ENCODE data around the gene TTC21B.

The TTC21B gene

DNA sequence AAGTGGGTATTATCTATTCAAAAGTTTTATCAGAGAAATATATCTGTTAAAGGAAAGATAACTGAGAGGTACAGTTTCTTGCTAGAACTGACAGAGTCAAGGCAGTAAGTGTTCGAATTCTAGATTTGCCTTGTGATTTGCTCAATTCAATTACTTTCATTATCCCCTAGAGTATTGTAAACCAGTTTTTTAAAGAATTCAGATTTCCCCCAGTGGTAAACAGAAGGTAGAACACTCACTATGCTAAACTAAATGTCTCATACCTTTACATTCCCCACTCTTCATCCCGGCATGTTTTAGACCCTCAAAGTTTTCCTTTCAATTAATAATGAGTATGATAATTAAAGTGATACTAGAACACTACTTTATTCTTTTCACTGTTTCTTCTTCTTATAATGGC lies 28.6 kb downstream of the TTC21B start:
- Histone ChIP-seq H3K4me3 (ENCODE audit: low read length) (no peak overlapping the region), H3K36me3 (ENCODE audit: control insufficient read depth, low read depth, low read length) (peaks cover 49% of the 10 kb centered on the region)

DNA sequence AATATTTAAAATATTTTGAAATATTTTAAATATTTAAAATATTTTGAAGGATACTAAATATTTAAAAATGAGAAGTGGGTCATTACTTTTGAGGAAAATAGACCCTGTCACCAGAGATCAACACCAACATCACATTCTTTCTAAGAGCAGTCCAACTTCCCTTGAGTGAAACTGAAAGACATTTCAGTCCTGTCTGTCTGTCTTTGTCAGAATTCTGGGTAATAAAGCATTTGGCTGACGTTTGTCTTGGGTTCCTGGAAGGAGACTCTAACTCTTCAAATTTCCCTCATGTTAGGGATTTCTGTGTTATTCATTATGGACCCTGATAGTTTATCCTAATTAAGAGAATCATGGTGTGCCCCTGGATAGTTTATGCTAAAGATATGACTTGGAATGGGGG lies 32.8 kb downstream of the TTC21B start:
- Histone ChIP-seq H3K27ac (ENCODE audit: low read length) (no peak overlapping the region), H3K9me3 (ENCODE audit: control insufficient read depth, low read depth, low read length) (no peaks in the 10 kb centered on the region), H3K9ac (ENCODE audit: low read length) (no peak overlapping the region), H3K36me3 (ENCODE audit: control insufficient read depth, low read depth, low read length) (peaks cover 42% of the 10 kb centered on the region), H3K4me3 (ENCODE audit: low read length) (no peak overlapping the region), H3K4me1 (ENCODE audit: control insufficient read depth, low read depth, low read length) (no peaks in the 10 kb centered on the region), H3K27me3 (ENCODE audit: control insufficient read depth, insufficient read depth, low read length) (no peaks in the 10 kb centered on the region)

More for the DNA sequence above, 28.6 kb downstream of the TTC21B start:
- no peaks in the 10 kb centered on the region for H3K27me3 ChIP-seq (ENCODE audit: control insufficient read depth, insufficient read depth, low read length)
- no peaks in the 10 kb centered on the region for H3K4me1 ChIP-seq (ENCODE audit: control insufficient read depth, low read depth, low read length)
- H3K9ac ChIP-seq (ENCODE audit: low read length), result no peak overlapping the region
- H3K27ac ChIP-seq (ENCODE audit: low read length), result no peak overlapping the region
- H3K9me3 ChIP-seq (ENCODE audit: control insufficient read depth, low read depth, low read length), result no peaks in the 10 kb centered on the region

GRCh38 chr2:165913636-165914035 lies 39.9 kb downstream of the TTC21B start:
- H3K9me3 ChIP-seq (ENCODE audit: control insufficient read depth, low read depth, low read length), result no peaks in the 10 kb centered on the region
- H3K4me1 ChIP-seq (ENCODE audit: control insufficient read depth, low read depth, low read length), result no peaks in the 10 kb centered on the region
- no peaks in the 10 kb centered on the region for H3K27me3 ChIP-seq (ENCODE audit: control insufficient read depth, insufficient read depth, low read length)
- H3K36me3 ChIP-seq (ENCODE audit: control insufficient read depth, low read depth, low read length), result peaks cover 54% of the 10 kb centered on the region
- H3K9ac ChIP-seq (ENCODE audit: low read length), result no peak overlapping the region
- no peak overlapping the region for H3K4me3 ChIP-seq (ENCODE audit: low read length)
- H3K27ac ChIP-seq (ENCODE audit: low read length), result no peak overlapping the region

GRCh38 chr2:165911981-165912380 lies 41.6 kb downstream of the TTC21B start:
- Histone ChIP-seq H3K27me3 (ENCODE audit: control insufficient read depth, insufficient read depth, low read length) (no peaks in the 10 kb centered on the region), H3K9ac (ENCODE audit: low read length) (no peak overlapping the region), H3K4me3 (ENCODE audit: low read length) (no peak overlapping the region), H3K9me3 (ENCODE audit: control insufficient read depth, low read depth, low read length) (no peaks in the 10 kb centered on the region), H3K27ac (ENCODE audit: low read length) (no peak overlapping the region), H3K36me3 (ENCODE audit: control insufficient read depth, low read depth, low read length) (peaks cover 40% of the 10 kb centered on the region), H3K4me1 (ENCODE audit: control insufficient read depth, low read depth, low read length) (no peaks in the 10 kb centered on the region)

DNA sequence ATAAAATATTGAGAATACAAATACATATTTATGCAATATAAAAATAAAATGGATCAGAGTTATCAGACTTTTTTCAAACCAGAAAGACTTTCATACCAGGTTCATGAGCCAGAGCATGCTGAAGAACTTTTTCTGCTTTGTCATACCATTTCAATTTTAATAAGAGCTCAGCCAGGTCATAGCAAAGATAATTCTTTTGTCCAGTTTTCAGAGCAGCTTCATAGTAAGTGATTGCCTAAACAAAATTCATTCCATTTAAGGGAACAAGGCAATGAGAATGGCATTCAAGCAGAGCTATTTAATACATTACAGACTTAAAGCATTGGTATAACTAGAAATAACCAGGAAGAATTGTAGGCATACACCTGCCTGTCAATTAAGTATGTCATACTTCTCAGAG lies 42.3 kb downstream of the TTC21B start:
- Histone ChIP-seq H3K4me1 (ENCODE audit: control insufficient read depth, low read depth, low read length) (no peaks in the 10 kb centered on the region), H3K27me3 (ENCODE audit: control insufficient read depth, insufficient read depth, low read length) (no peaks in the 10 kb centered on the region), H3K9ac (ENCODE audit: low read length) (no peak overlapping the region), H3K27ac (ENCODE audit: low read length) (no peak overlapping the region), H3K36me3 (ENCODE audit: control insufficient read depth, low read depth, low read length) (peaks cover 36% of the 10 kb centered on the region), H3K4me3 (ENCODE audit: low read length) (no peak overlapping the region), H3K9me3 (ENCODE audit: control insufficient read depth, low read depth, low read length) (no peaks in the 10 kb centered on the region)

DNA sequence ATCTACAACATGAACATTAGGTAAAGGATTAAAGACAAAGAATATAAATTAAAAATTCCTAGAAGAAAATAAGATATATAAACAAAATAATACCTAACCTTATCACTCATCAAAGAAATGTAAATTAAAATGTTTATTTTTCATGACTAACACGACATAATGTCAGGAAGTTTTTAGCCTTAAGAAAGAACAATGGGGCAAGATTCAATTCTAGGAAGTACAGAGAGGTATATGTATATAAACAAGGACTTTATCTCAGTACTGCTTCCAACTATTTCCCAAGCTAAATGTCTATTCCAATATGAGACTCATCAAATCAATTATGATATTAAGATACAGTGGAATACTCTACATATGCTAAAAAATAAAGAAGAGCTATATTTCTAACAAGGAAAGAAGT lies 44.1 kb downstream of the TTC21B start:
- peaks cover 37% of the 10 kb centered on the region for H3K36me3 ChIP-seq (ENCODE audit: control insufficient read depth, low read depth, low read length)
- no peak overlapping the region for H3K4me3 ChIP-seq (ENCODE audit: low read length)

DNA sequence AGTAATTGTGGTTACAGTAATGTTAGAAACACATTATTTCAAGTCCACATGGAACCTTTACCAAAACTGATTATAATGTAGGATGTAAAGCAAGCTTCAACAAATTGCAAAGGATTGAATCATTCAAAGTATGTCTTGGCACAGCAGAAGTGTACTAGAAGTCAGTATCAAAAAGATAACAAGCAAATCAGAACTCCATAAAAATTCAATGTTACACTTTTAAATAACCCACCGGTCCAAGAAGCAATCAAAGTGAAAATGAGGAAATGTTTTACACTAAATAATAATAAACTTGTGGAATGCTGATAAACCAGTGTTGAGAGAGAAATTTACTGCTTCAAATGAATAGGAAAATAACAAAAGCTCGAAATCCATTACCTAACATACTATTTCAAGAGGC lies 47.7 kb downstream of the TTC21B start:
- Histone ChIP-seq H3K4me1 (ENCODE audit: control insufficient read depth, low read depth, low read length) (no peaks in the 10 kb centered on the region), H3K9ac (ENCODE audit: low read length) (no peak overlapping the region), H3K9me3 (ENCODE audit: control insufficient read depth, low read depth, low read length) (no peaks in the 10 kb centered on the region), H3K27ac (ENCODE audit: low read length) (no peak overlapping the region), H3K36me3 (ENCODE audit: control insufficient read depth, low read depth, low read length) (peaks cover 26% of the 10 kb centered on the region), H3K4me3 (ENCODE audit: low read length) (no peak overlapping the region), H3K27me3 (ENCODE audit: control insufficient read depth, insufficient read depth, low read length) (no peaks in the 10 kb centered on the region)

More for the DNA sequence above, 44.1 kb downstream of the TTC21B start:
- no peaks in the 10 kb centered on the region for H3K9me3 ChIP-seq (ENCODE audit: control insufficient read depth, low read depth, low read length)
- H3K4me1 ChIP-seq (ENCODE audit: control insufficient read depth, low read depth, low read length), result no peaks in the 10 kb centered on the region
- H3K27ac ChIP-seq (ENCODE audit: low read length), result no peak overlapping the region
- no peak overlapping the region for H3K9ac ChIP-seq (ENCODE audit: low read length)
- no peaks in the 10 kb centered on the region for H3K27me3 ChIP-seq (ENCODE audit: control insufficient read depth, insufficient read depth, low read length)

GRCh38 chr2:165905269-165905668 lies 48.3 kb downstream of the TTC21B start:
- H3K36me3 ChIP-seq (ENCODE audit: control insufficient read depth, low read depth, low read length), result peaks cover 26% of the 10 kb centered on the region
- H3K4me1 ChIP-seq (ENCODE audit: control insufficient read depth, low read depth, low read length), result no peaks in the 10 kb centered on the region
- no peak overlapping the region for H3K27ac ChIP-seq (ENCODE audit: low read length)
- H3K4me3 ChIP-seq (ENCODE audit: low read length), result no peak overlapping the region
- no peaks in the 10 kb centered on the region for H3K9me3 ChIP-seq (ENCODE audit: control insufficient read depth, low read depth, low read length)
- H3K9ac ChIP-seq (ENCODE audit: low read length), result no peak overlapping the region
- H3K27me3 ChIP-seq (ENCODE audit: control insufficient read depth, insufficient read depth, low read length), result no peaks in the 10 kb centered on the region

GRCh38 chr2:165904432-165904831 lies 49.1 kb downstream of the TTC21B start:
- Histone ChIP-seq H3K4me1 (ENCODE audit: control insufficient read depth, low read depth, low read length) (no peaks in the 10 kb centered on the region), H3K4me3 (ENCODE audit: low read length) (no peak overlapping the region), H3K36me3 (ENCODE audit: control insufficient read depth, low read depth, low read length) (peaks cover 30% of the 10 kb centered on the region), H3K27ac (ENCODE audit: low read length) (no peak overlapping the region), H3K9me3 (ENCODE audit: control insufficient read depth, low read depth, low read length) (no peaks in the 10 kb centered on the region), H3K9ac (ENCODE audit: low read length) (no peak overlapping the region), H3K27me3 (ENCODE audit: control insufficient read depth, insufficient read depth, low read length) (no peaks in the 10 kb centered on the region)

DNA sequence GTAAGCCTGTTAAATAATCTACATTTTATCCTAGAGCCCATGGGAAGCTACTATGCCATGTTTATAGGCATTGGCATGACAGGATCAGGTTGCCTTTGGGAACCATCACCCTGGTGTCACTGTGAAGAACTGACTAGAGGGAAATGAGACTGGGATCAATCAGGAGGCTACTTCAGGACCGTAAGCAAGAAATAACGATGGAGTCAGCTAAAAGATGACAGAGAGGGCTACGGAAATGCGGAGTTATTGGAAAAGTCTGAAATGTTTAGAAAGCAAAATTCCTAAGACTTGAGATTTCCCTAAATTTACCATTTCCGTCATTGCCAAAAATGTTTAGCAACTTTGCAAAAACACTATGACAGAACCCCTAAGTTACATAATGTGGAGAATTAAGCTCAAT lies 50.2 kb downstream of the TTC21B start:
- Histone ChIP-seq H3K27ac (ENCODE audit: low read length) (no peak overlapping the region), H3K4me3 (ENCODE audit: low read length) (no peak overlapping the region), H3K9ac (ENCODE audit: low read length) (no peak overlapping the region), H3K4me1 (ENCODE audit: control insufficient read depth, low read depth, low read length) (no peaks in the 10 kb centered on the region), H3K9me3 (ENCODE audit: control insufficient read depth, low read depth, low read length) (no peaks in the 10 kb centered on the region), H3K36me3 (ENCODE audit: control insufficient read depth, low read depth, low read length) (peaks cover 40% of the 10 kb centered on the region), H3K27me3 (ENCODE audit: control insufficient read depth, insufficient read depth, low read length) (no peaks in the 10 kb centered on the region)

GRCh38 chr2:165902934-165903333 lies 50.6 kb downstream of the TTC21B start:
- Histone ChIP-seq H3K36me3 (ENCODE audit: control insufficient read depth, low read depth, low read length) (peaks cover 43% of the 10 kb centered on the region), H3K4me1 (ENCODE audit: control insufficient read depth, low read depth, low read length) (no peaks in the 10 kb centered on the region), H3K9me3 (ENCODE audit: control insufficient read depth, low read depth, low read length) (no peaks in the 10 kb centered on the region), H3K27me3 (ENCODE audit: control insufficient read depth, insufficient read depth, low read length) (no peaks in the 10 kb centered on the region), H3K9ac (ENCODE audit: low read length) (no peak overlapping the region), H3K27ac (ENCODE audit: low read length) (no peak overlapping the region), H3K4me3 (ENCODE audit: low read length) (no peak overlapping the region)

- Histone ChIP-seq H3K9ac (ENCODE audit: low read length) (no peak overlapping the region), H3K4me3 (ENCODE audit: low read length) (no peak overlapping the region), H3K27me3 (ENCODE audit: control insufficient read depth, insufficient read depth, low read length) (no peaks in the 10 kb centered on the region), H3K9me3 (ENCODE audit: control insufficient read depth, low read depth, low read length) (no peaks in the 10 kb centered on the region), H3K4me1 (ENCODE audit: control insufficient read depth, low read depth, low read length) (no peaks in the 10 kb centered on the region), H3K27ac (ENCODE audit: low read length) (no peak overlapping the region), H3K36me3 (ENCODE audit: control insufficient read depth, low read depth, low read length) (peaks cover 54% of the 10 kb centered on the region)
Observed at GRCh38 chr2:165901620-165902298, 51.8 kb downstream of the TTC21B start.
